Measurements from ENCODE around the gene TRPM5. TPM values are rescaled to one million over a fixed set of nuclear protein-coding genes. Genes with fewer than 3 reads are reported as not detected.
A peak's percentile ranks its signal among the peaks of the same experiment; 100 is the strongest.

The TRPM5 gene
- total RNA-seq, 4 donors from 2014 or later = 0.21 TPM; not detected in 3

- Histone ChIP-seq H3K9me3 (no peaks in the 10 kb centered on the region), H3K27me3 (no peaks in the 10 kb centered on the region), H3K36me3 (no peaks in the 10 kb centered on the region), H3K4me1 (peaks cover 0 to 12% of the 10 kb centered on the region in 2 donors), H3K27ac (peak overlapping the region; percentile 78 to 84), H3K4me3 (no peak overlapping the region)
- no peak for DNase-seq
- intact Hi-C loops (cut with DNase I; ENCODE audit: low total_unique reads) = no loop called here
- TF ChIP-seq CTCF (IDR thresholded peaks at IDR 0.05) (no peak), POLR2A (IDR thresholded peaks at IDR 0.05) (no peak)
These were observed 34.5 kb downstream of the TRPM5 start for GRCh38 chr11:2409611-2410468.

DNA sequence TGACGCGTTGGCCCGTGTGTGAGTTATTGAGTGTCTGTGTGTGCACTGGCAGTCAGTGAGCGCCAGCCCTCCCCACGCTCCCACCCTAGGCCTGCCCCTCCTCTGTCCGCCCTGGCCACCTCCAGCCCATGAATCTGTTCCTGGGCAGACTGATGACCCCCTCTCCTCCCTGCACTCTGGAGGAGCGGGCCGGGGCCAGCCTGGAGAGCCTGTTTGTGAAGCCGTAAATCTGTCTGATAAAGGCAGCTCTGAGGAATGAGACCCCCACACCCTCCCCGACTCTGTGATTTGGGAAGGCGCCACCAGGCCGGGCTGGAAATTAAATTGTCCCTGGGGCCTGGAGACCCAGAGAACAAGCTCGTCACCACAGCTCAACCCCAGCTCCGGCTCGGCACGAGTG lies 35.2 kb downstream of the TRPM5 start:
- TF ChIP-seq CTCF (IDR thresholded peaks at IDR 0.05) (no peak), POLR2A (IDR thresholded peaks at IDR 0.05) (no peak)
- intact Hi-C loops (cut with DNase I; ENCODE audit: low total_unique reads) = no loop called here
- Histone ChIP-seq H3K4me3 (no peak overlapping the region), H3K27me3 (no peaks in the 10 kb centered on the region), H3K36me3 (no peaks in the 10 kb centered on the region), H3K27ac (peak overlapping the region; percentile 78 to 84), H3K4me1 (peaks cover 0 to 12% of the 10 kb centered on the region in 2 donors), H3K9me3 (no peaks in the 10 kb centered on the region)
- peak; percentile 66 to 79 for DNase-seq

GRCh38 chr11:2408671-2409070 lies 35.6 kb downstream of the TRPM5 start:
- DNase-seq = no peak
- Histone ChIP-seq H3K9me3 (no peaks in the 10 kb centered on the region), H3K36me3 (no peaks in the 10 kb centered on the region), H3K4me3 (no peak overlapping the region), H3K27ac (peak overlapping the region; percentile 78 to 84), H3K27me3 (no peaks in the 10 kb centered on the region), H3K4me1 (peaks cover 0 to 12% of the 10 kb centered on the region in 2 donors)
- intact Hi-C loops (cut with DNase I; ENCODE audit: low total_unique reads) = no loop called here
- TF ChIP-seq CTCF (IDR thresholded peaks at IDR 0.05) (no peak), POLR2A (IDR thresholded peaks at IDR 0.05) (no peak)

- intact Hi-C loops (cut with DNase I; ENCODE audit: low total_unique reads) = no loop called here
- H3K27me3 ChIP-seq = no peaks in the 10 kb centered on the region
These were observed 37.4 kb downstream of the TRPM5 start for GRCh38 chr11:2406878-2407410.

More at GRCh38 chr11:2406878-2407410, 37.4 kb downstream of the TRPM5 start:
- H3K9me3 ChIP-seq = no peaks in the 10 kb centered on the region
- H3K36me3 ChIP-seq = no peaks in the 10 kb centered on the region
- no peak overlapping the region for H3K4me3 ChIP-seq
- no peak for DNase-seq
- peaks cover under 1 to 12% of the 10 kb centered on the region in 2 donors for H3K4me1 ChIP-seq
- H3K27ac ChIP-seq = no peak overlapping the region
- TF ChIP-seq POLR2A (IDR thresholded peaks at IDR 0.05) (no peak), CTCF (IDR thresholded peaks at IDR 0.05) (no peak)

Measured in uterus (tissue), 4 donors.